Measurements from ENCODE around the gene CELSR2.
A peak's percentile ranks its signal among the peaks of the same experiment; 100 is the strongest.

CELSR2 gene

GRCh38 chr1:109251277-109252166 lies 2.2 kb downstream of the CELSR2 start:
- Histone ChIP-seq H3K36me3 (ENCODE audit: control insufficient read depth, low read length) (no peaks in the 10 kb centered on the region), H3K27me3 (ENCODE audit: control insufficient read depth, low read length) (peaks cover 15% of the 10 kb centered on the region), H3K9me3 (ENCODE audit: control insufficient read depth, insufficient read depth, low read length) (no peaks in the 10 kb centered on the region), H3F3A (ENCODE audit: control insufficient read depth, insufficient read depth) (no peaks in the 10 kb centered on the region), H3K27ac (ENCODE audit: low read depth, low read length) (no peak overlapping the region), H3K4me1 (ENCODE audit: control insufficient read depth, low read length) (peaks cover 28% of the 10 kb centered on the region), H3K9me2 (replicated peaks; ENCODE audit: control insufficient read depth, low read length) (no peaks in the 10 kb centered on the region), H3K4me2 (ENCODE audit: low read length) (no peak overlapping the region), H4K20me1 (ENCODE audit: control insufficient read depth, insufficient read depth, low read depth, low read length) (no peaks in the 10 kb centered on the region), H3K4me3 (ENCODE audit: low read length) (no peak overlapping the region), H3K79me2 (ENCODE audit: control insufficient read depth, low read length) (no peaks in the 10 kb centered on the region)
- TF ChIP-seq CTCF (IDR thresholded peaks at IDR 0.05; ENCODE audit: low read depth, low read length, poor library complexity, severe bottlenecking) (no peak), EZH2phosphoT487 (IDR thresholded peaks at IDR 0.05; ENCODE audit: borderline replicate concordance, low read length) (no peak)

GRCh38 chr1:109252167-109252892 lies 3.0 kb downstream of the CELSR2 start:
- no peak for TF ChIP-seq CTCF (IDR thresholded peaks at IDR 0.05; ENCODE audit: low read depth, low read length, poor library complexity, severe bottlenecking)
- no peak for TF ChIP-seq EZH2phosphoT487 (IDR thresholded peaks at IDR 0.05; ENCODE audit: borderline replicate concordance, low read length)

DNA sequence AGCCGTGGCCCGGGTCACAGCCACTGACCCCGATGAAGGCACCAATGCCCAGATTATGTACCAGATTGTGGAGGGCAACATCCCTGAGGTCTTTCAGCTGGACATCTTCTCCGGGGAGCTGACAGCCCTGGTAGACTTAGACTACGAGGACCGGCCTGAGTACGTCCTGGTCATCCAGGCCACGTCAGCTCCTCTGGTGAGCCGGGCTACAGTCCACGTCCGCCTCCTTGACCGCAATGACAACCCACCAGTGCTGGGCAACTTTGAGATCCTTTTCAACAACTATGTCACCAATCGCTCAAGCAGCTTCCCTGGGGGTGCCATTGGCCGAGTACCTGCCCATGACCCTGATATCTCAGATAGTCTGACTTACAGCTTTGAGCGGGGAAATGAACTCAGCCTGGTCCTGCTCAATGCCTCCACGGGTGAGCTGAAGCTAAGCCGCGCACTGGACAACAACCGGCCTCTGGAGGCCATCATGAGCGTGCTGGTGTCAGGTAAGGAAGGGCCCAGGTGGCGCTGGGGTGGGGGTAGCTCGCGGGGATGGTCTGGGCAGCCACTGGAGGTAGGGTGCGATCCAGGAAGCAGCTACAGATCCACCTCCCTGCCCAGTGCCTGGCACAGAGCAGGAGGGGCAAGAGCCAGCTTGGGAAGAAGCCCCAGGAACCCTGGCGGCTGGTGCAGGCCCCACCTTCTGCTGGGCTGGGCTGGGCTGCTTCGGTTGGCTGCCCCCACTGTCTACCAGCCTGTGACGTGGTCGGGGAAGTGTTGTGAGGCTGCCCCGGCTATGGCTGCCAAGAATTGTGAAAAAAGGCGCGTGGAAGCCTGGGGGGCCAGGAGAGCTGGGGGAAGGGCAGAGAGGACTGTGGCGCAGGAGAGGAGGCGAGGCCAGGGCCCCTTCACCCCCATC lies 3.8 kb downstream of the CELSR2 start:
- Histone ChIP-seq H3K27ac (ENCODE audit: low read depth, low read length) (no peak overlapping the region), H4K20me1 (ENCODE audit: control insufficient read depth, insufficient read depth, low read depth, low read length) (no peaks in the 10 kb centered on the region), H3K9me3 (ENCODE audit: control insufficient read depth, insufficient read depth, low read length) (no peaks in the 10 kb centered on the region), H3F3A (ENCODE audit: control insufficient read depth, insufficient read depth) (no peaks in the 10 kb centered on the region), H3K79me2 (ENCODE audit: control insufficient read depth, low read length) (no peaks in the 10 kb centered on the region), H3K4me3 (ENCODE audit: low read length) (peak overlapping the region; percentile 55), H3K9me2 (replicated peaks; ENCODE audit: control insufficient read depth, low read length) (no peaks in the 10 kb centered on the region), H3K4me2 (ENCODE audit: low read length) (peak overlapping the region; percentile 62), H3K4me1 (ENCODE audit: control insufficient read depth, low read length) (peaks cover 28% of the 10 kb centered on the region), H3K36me3 (ENCODE audit: control insufficient read depth, low read length) (no peaks in the 10 kb centered on the region), H3K27me3 (ENCODE audit: control insufficient read depth, low read length) (peaks cover 13% of the 10 kb centered on the region)
- no peak for TF ChIP-seq CTCF (IDR thresholded peaks at IDR 0.05; ENCODE audit: low read depth, low read length, poor library complexity, severe bottlenecking)
- no peak for TF ChIP-seq EZH2phosphoT487 (IDR thresholded peaks at IDR 0.05; ENCODE audit: borderline replicate concordance, low read length)

More at GRCh38 chr1:109252167-109252892, 3.0 kb downstream of the CELSR2 start:
- no peaks in the 10 kb centered on the region for H3K79me2 ChIP-seq (ENCODE audit: control insufficient read depth, low read length)
- H3F3A ChIP-seq (ENCODE audit: control insufficient read depth, insufficient read depth), result no peaks in the 10 kb centered on the region
- H3K27me3 ChIP-seq (ENCODE audit: control insufficient read depth, low read length), result peaks cover 15% of the 10 kb centered on the region
- no peaks in the 10 kb centered on the region for H3K36me3 ChIP-seq (ENCODE audit: control insufficient read depth, low read length)
- no peaks in the 10 kb centered on the region for H4K20me1 ChIP-seq (ENCODE audit: control insufficient read depth, insufficient read depth, low read depth, low read length)
- no peak overlapping the region for H3K4me3 ChIP-seq (ENCODE audit: low read length)
- H3K9me3 ChIP-seq (ENCODE audit: control insufficient read depth, insufficient read depth, low read length), result no peaks in the 10 kb centered on the region
- H3K4me1 ChIP-seq (ENCODE audit: control insufficient read depth, low read length), result peaks cover 28% of the 10 kb centered on the region
- no peak overlapping the region for H3K27ac ChIP-seq (ENCODE audit: low read depth, low read length)
- no peak overlapping the region for H3K4me2 ChIP-seq (ENCODE audit: low read length)
- no peaks in the 10 kb centered on the region for H3K9me2 ChIP-seq (replicated peaks; ENCODE audit: control insufficient read depth, low read length)
